NCI-H526 (cell line): ENCODE results near the gene PPAN.

Source experiments
- DNase-seq, 2 experiments: peaks; one replicate each; lab custom pipeline; 2025; lab: John Stamatoyannopoulos, UW

The PPAN gene

GRCh38 chr19:10113964-10114650, 7.9 kb downstream of the PPAN start:
- DNase-seq: peak in 1 of 2 experiments; percentile 30

GRCh38 chr19:10114651-10115391, 8.7 kb downstream of the PPAN start:
- DNase-seq: no peak

- no peak for DNase-seq
These were observed 9.4 kb downstream of the PPAN start for GRCh38 chr19:10115392-10116084.

- DNase-seq: no peak
These were observed 10.1 kb downstream of the PPAN start for GRCh38 chr19:10116085-10116865.

GRCh38 chr19:10116866-10117616, 10.9 kb downstream of the PPAN start:
- DNase-seq: no peak

GRCh38 chr19:10118960-10119359, 12.8 kb downstream of the PPAN start:
- DNase-seq: no peak

GRCh38 chr19:10120538-10121189, 14.5 kb downstream of the PPAN start:
- DNase-seq: no peak

GRCh38 chr19:10122045-10122444, 15.9 kb downstream of the PPAN start:
- no peak for DNase-seq

- no peak for DNase-seq
These were observed 18.3 kb downstream of the PPAN start for GRCh38 chr19:10124429-10124828.

GRCh38 chr19:10126213-10126639, 20.1 kb downstream of the PPAN start:
- no peak for DNase-seq

- DNase-seq: peak in 1 of 2 experiments; percentile 10
These were observed 26.7 kb downstream of the PPAN start for GRCh38 chr19:10132905-10133304.

GRCh38 chr19:10133596-10133995, 27.4 kb downstream of the PPAN start:
- no peak for DNase-seq

GRCh38 chr19:10134040-10134439, 27.9 kb downstream of the PPAN start:
- DNase-seq: no peak

- DNase-seq: no peak
These were observed 29.6 kb downstream of the PPAN start for GRCh38 chr19:10135551-10136334.

- no peak for DNase-seq
These were observed 30.8 kb downstream of the PPAN start for GRCh38 chr19:10136936-10137335.

GRCh38 chr19:10137751-10138682, 31.9 kb downstream of the PPAN start:
- DNase-seq: no peak

GRCh38 chr19:10138879-10139795, 33.0 kb downstream of the PPAN start:
- DNase-seq: no peak

GRCh38 chr19:10139952-10140351, 33.8 kb downstream of the PPAN start:
- DNase-seq: no peak
